HG02610 (cell line): ENCODE measurements around the gene PTPRD.
"Not testable (repeated sequence)": the region's sequence is repeated elsewhere in the genome, so short reads cannot be mapped to it uniquely, and the experiment has no call there.

Source experiments
- ATAC-seq: cut with Tn5 transposase; IDR thresholded peaks from one replicate; pipeline ENCODE4 v1.9.1; 2021; ENCODE audit warnings: mild to moderate bottlenecking, moderate library complexity; ENCODE audit not compliant: unreplicated experiment

The PTPRD gene

GRCh38 chr9:8713149-8713810 lies 1899.5 kb downstream of the PTPRD start:
- ATAC-seq, result no peak

GRCh38 chr9:8709731-8710130 lies 1903.1 kb downstream of the PTPRD start:
- no peak for ATAC-seq

GRCh38 chr9:8708728-8709127 lies 1904.1 kb downstream of the PTPRD start:
- ATAC-seq, result no peak

GRCh38 chr9:8706998-8707397 lies 1905.8 kb downstream of the PTPRD start:
- no peak for ATAC-seq

GRCh38 chr9:8706531-8706930 lies 1906.3 kb downstream of the PTPRD start:
- no peak for ATAC-seq

- ATAC-seq, result no peak
Measured at GRCh38 chr9:8705861-8706260, 1906.9 kb downstream of the PTPRD start.

GRCh38 chr9:8703904-8704303 lies 1908.9 kb downstream of the PTPRD start:
- ATAC-seq, result no peak

GRCh38 chr9:8701904-8702303 lies 1910.9 kb downstream of the PTPRD start:
- ATAC-seq, result no peak

- not testable (repeated sequence) for ATAC-seq
Measured at GRCh38 chr9:8697565-8697964, 1915.2 kb downstream of the PTPRD start.

- ATAC-seq, result no peak
Measured at GRCh38 chr9:8696516-8696915, 1916.3 kb downstream of the PTPRD start.

GRCh38 chr9:8694983-8695588 lies 1917.7 kb downstream of the PTPRD start:
- no peak for ATAC-seq

GRCh38 chr9:8693464-8693863 lies 1919.3 kb downstream of the PTPRD start:
- no peak for ATAC-seq

GRCh38 chr9:8686516-8686915 lies 1926.3 kb downstream of the PTPRD start:
- ATAC-seq, result no peak

- ATAC-seq, result no peak
Measured at GRCh38 chr9:8685825-8686224, 1927.0 kb downstream of the PTPRD start.

GRCh38 chr9:8684978-8685708 lies 1927.7 kb downstream of the PTPRD start:
- ATAC-seq, result no peak

- no peak for ATAC-seq
Measured at GRCh38 chr9:8683496-8683895, 1929.3 kb downstream of the PTPRD start.

- ATAC-seq, result no peak
Measured at GRCh38 chr9:8680658-8681057, 1932.1 kb downstream of the PTPRD start.

- no peak for ATAC-seq
Measured at GRCh38 chr9:8680157-8680556, 1932.6 kb downstream of the PTPRD start.

- ATAC-seq, result no peak
Measured at GRCh38 chr9:8679371-8679822, 1933.4 kb downstream of the PTPRD start.

GRCh38 chr9:8677741-8678140 lies 1935.1 kb downstream of the PTPRD start:
- ATAC-seq, result no peak

GRCh38 chr9:8674536-8674935 lies 1938.3 kb downstream of the PTPRD start:
- no peak for ATAC-seq

GRCh38 chr9:8673830-8674229 lies 1939.0 kb downstream of the PTPRD start:
- no peak for ATAC-seq
